Activated CD4-positive, alpha-beta T cell treated with anti-CD3 and anti-CD28 coated beads for 24 hours (primary cell): ENCODE data around the gene ANKRD10.

Experiments
- DNase-seq, 2 donors: peaks; one replicate each; pipeline ENCODE4 v3.0.0-alpha.2; 2020; ENCODE audit warnings: low read depth in 2 of 2

Gene ANKRD10

DNA sequence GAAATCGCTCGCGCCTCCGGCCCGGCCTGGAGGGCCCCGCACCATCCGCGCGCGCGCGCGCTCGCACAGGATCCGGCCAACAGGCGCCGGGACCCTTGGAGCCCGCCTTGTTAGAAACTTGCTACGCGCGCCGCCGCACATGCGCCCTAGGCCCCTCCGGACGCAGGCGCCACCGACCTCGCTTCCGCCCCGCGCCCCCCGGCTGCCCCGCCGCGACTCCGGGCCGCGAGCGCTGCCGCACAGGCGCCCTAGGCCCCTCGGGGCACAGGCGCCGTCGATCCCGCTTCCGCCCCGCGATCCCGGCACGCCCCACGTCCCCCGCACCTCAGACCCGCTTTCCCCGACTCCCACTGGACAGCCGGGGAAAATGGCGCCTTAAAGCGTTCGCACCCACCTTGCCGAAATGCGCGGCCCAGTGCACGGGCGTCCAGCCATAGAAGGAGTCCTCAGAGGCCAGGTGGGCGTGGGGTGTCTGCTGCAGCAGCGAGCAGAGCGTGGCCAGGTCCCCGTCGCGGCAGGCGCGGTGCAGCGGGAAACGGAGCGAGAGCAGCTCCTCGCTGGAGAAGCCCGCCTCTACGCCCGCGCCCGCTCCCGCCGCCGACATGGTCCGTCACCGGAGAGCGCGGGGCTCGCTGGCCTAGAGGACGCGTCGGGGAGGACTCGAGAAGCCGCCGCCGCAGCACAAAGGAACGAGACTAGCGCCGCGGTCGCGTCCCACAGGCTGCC, 375 bp downstream of the ANKRD10 start:
- DNase-seq, result peak; percentile 68 to 73

- DNase-seq, result no peak
Measured at GRCh38 chr13:110914081-110914330, 863 bp downstream of the ANKRD10 start.

DNA sequence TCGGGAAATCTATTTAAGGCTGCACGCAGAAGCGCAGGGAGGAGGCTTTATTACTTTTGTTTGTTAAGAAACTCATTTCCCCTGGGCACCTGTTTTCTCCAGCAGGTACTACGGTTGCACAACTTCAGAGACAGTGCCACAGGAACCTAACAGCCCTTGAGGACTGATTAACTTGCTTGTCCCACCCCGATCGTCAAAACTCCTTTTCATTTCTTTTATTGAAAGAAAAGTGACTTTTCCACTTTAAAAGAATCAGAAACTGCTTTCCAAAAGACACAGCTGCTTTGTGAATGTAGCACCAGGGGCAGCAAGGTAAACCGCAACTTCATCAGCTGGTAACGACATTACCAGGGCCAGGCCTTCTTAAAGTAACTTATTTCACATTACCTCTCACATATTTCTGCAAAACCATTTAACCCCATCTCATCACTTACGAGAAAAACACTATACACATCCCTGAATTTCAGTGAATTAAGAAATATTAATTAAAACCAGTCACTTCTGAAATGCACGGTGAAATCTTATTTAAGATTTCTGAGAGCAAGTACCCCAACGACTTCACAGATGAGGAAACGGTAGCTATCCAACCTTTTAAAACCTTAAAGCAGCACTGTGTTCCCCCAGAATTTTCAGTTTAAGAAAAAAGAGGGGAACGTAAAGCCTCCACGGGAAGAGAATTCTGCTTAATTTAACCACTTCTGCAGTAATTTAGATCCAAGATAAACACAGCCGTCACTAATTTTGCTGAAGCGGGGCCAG, 1.4 kb downstream of the ANKRD10 start:
- DNase-seq, result no peak

DNA sequence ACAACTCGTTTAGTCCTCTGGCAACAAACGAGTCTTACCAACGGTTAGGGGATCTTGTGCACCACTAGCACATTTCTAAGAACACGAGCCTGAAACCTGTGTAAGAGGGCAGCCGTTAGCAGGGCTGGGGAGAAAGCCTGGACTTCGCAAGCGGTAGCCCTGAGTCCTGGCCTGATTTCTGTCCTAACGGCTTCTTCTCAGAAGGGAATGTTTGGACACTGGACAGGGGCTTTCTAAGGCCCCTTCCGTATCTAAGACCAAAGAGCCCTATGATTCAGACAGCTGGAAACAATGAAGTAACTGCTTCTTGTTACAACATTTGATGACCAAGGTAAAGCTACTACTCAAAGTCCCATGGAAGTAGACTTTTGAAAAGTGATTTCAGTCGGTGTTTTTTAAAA, 2.2 kb downstream of the ANKRD10 start:
- no peak for DNase-seq

GRCh38 chr13:110911880-110912279, 3.0 kb downstream of the ANKRD10 start:
- DNase-seq, result no peak

DNA sequence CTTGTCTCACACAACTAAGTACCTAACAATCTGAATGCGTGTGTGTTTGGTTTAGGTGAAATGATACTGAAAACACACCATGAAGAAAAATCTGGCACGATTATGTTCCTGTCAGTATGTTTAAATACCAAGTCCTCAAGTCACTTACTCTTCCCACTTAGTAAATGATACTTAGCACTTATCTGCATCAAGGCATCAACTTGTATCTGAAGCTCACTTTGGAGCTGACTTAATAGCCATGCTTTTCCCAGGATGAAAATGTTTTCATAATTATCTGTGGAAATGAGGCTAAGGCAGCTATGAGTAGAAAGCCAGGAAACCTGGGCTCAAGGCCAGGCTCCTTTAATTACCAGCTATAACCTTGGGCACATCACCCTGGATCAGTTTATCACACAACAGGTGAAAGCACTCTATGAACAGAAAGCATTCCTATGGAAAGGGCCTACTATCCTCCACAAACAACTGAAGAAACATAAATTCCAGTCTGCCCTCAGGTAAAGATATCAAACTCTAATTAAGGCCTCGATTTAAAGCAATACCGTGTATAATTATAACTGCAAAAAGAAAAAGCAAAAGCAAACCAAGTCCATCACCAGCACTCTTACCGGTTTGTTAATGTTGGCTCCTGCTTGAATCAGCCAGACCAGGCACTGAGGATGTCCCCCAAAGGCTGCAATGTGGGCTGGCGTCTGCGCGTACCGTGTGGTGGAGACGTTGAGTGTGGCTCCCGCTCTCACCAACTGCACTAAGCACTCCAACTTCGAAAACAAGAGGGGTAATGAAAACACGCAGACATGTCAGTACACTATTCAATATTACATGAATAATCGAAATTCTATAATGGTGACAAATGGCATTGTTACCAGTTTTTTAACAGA, 4.6 kb downstream of the ANKRD10 start:
- DNase-seq, result no peak

GRCh38 chr13:110907951-110908898, 6.6 kb downstream of the ANKRD10 start:
- DNase-seq, result no peak

DNA sequence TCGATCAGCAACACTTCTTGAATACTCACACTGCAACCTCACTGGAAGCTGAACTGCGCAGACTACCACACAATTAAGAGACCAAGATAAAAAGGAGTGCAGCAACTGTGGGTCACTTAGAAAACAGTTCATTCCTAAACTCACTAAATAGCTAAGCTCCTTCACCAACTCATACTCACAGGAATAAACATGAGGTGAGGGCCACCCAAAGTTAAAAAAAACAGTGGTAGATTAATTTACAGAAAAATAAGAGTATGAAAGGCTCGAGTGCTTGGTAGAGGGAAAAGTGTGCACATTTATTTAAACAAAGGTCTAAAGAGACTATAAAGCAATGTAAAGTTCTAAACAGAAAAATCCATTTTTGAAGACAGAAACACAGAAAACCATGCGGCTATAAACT, 7.6 kb downstream of the ANKRD10 start:
- no peak for DNase-seq

DNA sequence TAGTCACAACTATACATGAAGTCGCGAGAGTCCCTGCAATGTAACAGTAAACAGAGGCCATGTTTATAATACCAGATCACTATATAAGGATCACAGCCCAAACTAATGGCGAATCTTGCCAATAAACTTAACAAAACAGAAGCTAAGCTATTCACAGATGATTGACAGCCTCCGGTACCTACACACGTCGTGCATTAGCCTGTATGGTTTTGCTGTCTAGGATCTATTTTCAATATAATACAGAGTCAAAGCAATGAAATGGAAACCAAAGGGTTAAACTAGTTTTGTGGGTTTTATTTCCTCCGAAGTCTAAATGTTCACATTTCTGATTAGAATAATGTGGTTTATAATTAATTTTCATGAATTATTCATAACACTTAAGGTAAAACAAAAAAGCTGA, 10.1 kb downstream of the ANKRD10 start:
- no peak for DNase-seq

DNA sequence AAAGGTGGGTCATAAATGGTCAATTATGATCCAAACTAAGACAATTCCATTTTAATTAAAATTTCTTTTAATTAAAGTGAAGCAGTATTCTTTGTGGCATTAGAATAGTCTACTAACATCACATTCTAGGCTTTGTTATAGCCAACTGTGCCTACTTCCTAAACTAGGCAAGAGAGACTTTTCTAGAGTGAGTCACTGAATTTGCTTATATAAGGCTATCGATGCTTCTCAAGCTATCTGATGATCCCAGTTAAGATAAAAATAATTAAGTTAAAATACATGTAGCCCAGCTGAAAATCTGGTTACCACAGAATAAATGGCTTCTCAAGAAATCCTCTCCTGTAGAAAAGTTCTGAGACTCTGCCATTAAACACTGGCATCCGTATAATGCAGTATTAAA, 12.5 kb downstream of the ANKRD10 start:
- no peak for DNase-seq

DNA sequence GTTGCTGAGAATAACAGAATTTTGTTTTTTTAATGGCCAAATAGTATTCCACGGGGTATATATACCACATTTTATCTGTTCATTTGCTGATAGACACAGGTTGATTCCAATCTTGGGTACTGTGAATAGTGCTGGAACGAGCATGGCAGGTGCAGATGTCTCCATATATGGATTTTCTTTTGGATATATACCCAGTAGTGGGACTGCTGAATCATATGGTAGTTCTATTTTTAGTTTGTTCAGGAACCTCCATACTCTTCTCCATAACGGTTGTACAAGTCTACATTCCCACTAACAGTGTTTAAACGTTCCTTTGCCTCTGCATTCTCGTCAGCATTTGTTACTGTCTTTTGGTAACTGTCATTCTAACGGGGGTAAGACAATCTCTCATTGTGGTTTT, 17.3 kb downstream of the ANKRD10 start:
- DNase-seq, result no peak

DNA sequence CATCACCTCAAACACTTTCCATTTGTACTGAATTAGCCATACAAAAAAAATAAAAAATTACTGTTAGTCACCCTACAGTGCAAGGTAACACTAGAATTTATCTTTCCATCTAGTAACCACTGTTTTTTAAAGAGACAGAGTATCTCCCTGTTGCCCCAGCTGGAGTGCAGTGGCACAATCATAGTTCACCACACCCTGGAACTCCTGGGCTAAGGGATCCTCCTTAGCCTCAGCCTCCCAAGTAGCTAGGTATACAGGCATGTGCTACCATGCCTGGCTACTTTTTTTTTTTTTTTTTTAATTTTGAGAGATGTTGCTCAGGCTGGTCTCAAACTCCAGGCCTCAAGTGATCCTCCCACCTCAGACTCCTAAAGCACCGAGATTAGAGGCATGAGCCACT, 17.9 kb downstream of the ANKRD10 start:
- no peak for DNase-seq

GRCh38 chr13:110894086-110894485, 20.8 kb downstream of the ANKRD10 start:
- DNase-seq, result no peak

DNA sequence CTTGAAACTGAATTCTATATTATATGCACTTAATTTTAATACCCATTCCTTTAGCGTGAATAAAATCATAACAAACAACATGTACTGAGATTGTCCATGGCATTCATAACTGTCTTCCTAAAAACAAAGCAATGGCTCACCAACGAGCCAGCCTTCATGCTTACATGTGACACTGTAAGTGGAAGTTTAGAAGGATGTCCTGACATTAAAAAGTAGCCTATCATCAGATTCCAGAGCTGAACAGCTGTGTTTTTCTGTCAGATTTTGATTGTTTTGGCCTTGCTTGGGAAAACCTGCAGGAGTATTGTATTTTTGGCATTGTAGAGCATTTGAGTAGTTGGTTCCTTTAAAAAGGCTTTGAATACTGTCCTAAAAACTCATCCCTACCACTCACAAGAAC, 21.3 kb downstream of the ANKRD10 start:
- no peak for DNase-seq

- DNase-seq, result no peak
Measured at GRCh38 chr13:110890279-110891165, 24.3 kb downstream of the ANKRD10 start.

DNA sequence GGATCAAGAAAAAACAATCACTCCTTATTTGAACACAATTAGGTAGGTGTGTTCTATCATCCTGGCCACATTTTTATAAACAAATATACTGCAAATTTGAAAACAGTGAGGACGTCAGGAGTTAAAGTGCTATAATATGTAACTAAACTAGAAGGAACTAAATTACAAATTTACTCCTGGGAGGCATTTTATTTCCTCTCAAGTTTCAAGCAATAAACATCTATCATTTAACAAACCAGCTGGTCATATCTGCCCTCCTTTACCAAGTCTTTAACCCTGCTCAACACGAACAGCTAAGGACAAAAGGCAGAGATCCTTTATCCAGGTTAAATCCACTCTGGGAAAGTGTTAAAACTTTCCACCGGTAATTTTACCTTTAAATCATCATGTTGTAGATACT, 26.5 kb downstream of the ANKRD10 start:
- no peak for DNase-seq

DNA sequence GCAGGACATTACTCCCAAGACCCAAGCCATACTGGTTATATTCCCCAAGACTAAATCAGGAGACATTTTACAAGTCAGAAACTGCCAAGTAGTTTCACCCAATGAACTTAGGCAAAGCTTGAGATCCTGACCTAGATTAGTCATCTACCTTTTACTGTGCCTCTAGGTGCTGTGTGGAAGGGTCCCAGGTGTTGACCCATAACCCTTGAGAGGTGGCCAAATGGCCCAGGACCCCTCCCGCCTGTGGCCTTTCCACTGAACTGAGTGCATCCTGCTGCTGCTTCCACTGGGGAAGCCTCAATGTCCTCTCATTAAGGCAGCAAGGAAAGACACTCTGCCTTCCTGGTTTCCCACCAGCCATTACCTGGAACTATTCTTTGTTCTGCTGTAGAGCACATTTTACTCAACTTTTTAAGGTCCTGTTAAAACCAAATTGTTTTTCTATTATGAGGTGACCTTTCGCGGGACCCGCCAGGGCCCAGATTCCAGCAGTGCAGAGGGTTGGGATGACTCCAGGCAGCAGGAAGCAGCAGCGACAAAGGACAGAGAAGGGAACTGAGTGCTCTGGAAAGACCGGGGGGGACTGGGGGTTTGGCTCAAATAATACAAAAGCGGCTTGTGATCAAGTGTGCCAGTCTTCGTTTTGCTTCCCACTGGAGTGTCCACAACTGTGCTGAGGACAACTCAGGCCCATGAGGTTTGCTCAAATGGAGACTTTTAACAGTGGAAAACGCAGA, 27.1 kb downstream of the ANKRD10 start:
- no peak for DNase-seq

GRCh38 chr13:110886870-110887596, 27.8 kb downstream of the ANKRD10 start:
- no peak for DNase-seq
